ENCODE results near the gene TMEM107.

- TF ChIP-seq CTCF (IDR thresholded peaks at IDR 0.05) (no peak), EP300 (IDR thresholded peaks at IDR 0.05) (no peak), POLR2A (IDR thresholded peaks at IDR 0.05) (no peak)
Measured at GRCh38 chr17:8160224-8160577, 16.0 kb downstream of the TMEM107 start.
